Measurements from ENCODE around the gene CRHR2. TPM values are rescaled to one million over a fixed set of nuclear protein-coding genes. Genes with fewer than 3 reads are reported as not detected.
"Not testable (repeated sequence)": the region's sequence is repeated elsewhere in the genome, so short reads cannot be mapped to it uniquely, and the experiment has no call there.

The CRHR2 gene
- total and polyA plus RNA-seq, 7 donors, result under 0.01 TPM; not detected in 6

DNA sequence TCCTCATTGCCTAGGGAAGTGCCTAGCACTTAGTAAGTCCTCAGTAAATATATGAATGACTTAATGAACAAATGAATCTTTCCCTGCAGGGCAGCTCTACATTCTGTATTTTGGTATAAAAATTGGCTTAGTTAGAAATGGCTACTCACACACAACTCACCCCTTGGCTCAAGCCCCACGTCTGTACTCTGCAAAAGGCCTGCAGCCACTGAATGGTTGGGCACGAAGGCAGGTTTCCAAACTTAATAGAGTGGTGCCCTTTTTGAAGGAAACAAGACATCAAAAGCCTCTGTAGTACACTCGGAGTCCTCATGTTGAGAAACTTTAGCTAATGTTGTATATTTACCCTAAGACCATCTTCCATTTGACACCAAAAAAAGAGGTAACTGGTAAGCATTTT is 36.6 kb downstream of the CRHR2 start:
- Histone ChIP-seq H3K4me3 (no peak overlapping the region), H3K27ac (no peak overlapping the region), H3K27me3 (no peaks in the 10 kb centered on the region), H3K9me3 (no peaks in the 10 kb centered on the region), H3K36me3 (peaks cover 0 to 9% (median 0%) of the 10 kb centered on the region in 4 donors), H3K4me1 (no peaks in the 10 kb centered on the region)
- no peak for TF ChIP-seq POLR2AphosphoS5 (IDR thresholded peaks at IDR 0.05)
- no peak for TF ChIP-seq POLR2A (IDR thresholded peaks at IDR 0.05)
- TF ChIP-seq EP300 (IDR thresholded peaks at IDR 0.05), result no peak
- TF ChIP-seq, protein P1, sequence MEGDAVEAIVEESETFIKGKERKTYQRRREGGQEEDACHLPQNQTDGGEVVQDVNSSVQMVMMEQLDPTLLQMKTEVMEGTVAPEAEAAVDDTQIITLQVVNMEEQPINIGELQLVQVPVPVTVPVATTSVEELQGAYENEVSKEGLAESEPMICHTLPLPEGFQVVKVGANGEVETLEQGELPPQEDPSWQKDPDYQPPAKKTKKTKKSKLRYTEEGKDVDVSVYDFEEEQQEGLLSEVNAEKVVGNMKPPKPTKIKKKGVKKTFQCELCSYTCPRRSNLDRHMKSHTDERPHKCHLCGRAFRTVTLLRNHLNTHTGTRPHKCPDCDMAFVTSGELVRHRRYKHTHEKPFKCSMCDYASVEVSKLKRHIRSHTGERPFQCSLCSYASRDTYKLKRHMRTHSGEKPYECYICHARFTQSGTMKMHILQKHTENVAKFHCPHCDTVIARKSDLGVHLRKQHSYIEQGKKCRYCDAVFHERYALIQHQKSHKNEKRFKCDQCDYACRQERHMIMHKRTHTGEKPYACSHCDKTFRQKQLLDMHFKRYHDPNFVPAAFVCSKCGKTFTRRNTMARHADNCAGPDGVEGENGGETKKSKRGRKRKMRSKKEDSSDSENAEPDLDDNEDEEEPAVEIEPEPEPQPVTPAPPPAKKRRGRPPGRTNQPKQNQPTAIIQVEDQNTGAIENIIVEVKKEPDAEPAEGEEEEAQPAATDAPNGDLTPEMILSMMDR (IDR thresholded peaks at IDR 0.05), result no peak
- WGBS, 2 donors, result 96 to 97% methylated on average over 3 of the region's 3 CpGs
- intact Hi-C loops (cut with DNase I), result no loop called here
- no peak for DNase-seq

DNA sequence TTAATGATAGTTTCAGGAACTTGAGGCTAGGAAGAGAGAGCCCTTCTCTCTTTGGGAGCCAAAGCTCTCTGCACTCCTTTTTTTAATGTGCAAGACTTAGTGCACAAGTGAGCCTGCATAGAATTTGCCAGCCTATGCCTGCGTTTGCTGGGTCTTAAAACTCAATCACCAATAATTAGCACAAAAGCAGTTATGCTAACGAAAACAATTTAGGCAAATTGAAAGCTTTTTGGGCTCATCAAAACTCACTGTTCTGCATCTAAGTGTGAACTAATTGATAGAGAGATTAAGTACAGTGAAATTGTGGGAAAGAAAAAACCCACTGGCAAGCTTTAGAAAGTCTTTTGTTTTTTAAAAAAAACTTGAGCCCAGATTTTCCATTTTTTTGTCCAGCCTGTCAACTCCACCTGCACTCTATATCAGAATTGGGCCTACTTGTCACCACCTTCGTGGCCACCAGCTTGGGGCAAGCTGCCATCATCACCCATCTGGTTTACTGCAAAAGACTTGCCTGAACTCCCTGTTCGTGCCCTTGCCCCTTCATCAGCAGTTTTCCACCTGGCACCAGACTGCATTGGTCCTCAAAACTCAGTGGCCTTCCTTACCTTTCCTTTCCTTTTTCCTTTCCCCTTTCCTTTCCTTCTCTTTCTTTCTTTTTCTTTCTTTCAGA is 37.8 kb downstream of the CRHR2 start:
- H3K9me3 ChIP-seq, result no peaks in the 10 kb centered on the region
- no peak for TF ChIP-seq POLR2A (IDR thresholded peaks at IDR 0.05)
- TF ChIP-seq, protein P1 (IDR thresholded peaks at IDR 0.05), result no peak
- no peak for TF ChIP-seq EP300 (IDR thresholded peaks at IDR 0.05)
- no peak for TF ChIP-seq POLR2AphosphoS5 (IDR thresholded peaks at IDR 0.05)
- H3K4me3 ChIP-seq, result no peak overlapping the region
- peaks cover 0 to 9% (median 0%) of the 10 kb centered on the region in 4 donors for H3K36me3 ChIP-seq
- no peak overlapping the region for H3K27ac ChIP-seq
- intact Hi-C loops (cut with DNase I), result no loop called here
- WGBS, 2 donors, result 93 to 95% methylated on average over 4 of the region's 4 CpGs
- H3K27me3 ChIP-seq, result no peaks in the 10 kb centered on the region
- no peak for DNase-seq
- no peaks in the 10 kb centered on the region for H3K4me1 ChIP-seq

DNA sequence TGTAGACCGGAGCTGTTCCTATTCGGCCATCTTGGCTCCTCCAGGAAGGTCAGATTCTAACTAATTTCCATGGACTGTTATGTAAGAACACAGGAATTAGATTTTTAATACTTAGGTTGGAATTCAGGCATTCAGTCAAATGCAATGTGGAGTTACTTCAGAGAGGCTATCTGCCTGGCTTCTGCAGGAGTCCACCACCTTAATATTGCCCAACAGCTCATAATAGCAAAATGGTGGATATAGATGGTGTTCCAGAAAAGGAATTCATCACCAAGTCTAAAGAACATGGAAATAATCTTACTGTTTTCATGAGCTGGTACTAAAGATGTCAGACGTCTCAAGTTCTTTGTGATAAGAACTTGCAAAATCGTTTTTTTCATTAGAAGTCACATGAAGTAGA is 39.5 kb downstream of the CRHR2 start:
- Histone ChIP-seq H3K27ac (no peak overlapping the region), H3K9me3 (no peaks in the 10 kb centered on the region), H3K4me1 (no peaks in the 10 kb centered on the region), H3K4me3 (no peak overlapping the region), H3K36me3 (peaks cover 0 to 9% (median 0%) of the 10 kb centered on the region in 4 donors), H3K27me3 (no peaks in the 10 kb centered on the region)
- TF ChIP-seq POLR2A (IDR thresholded peaks at IDR 0.05) (no peak), POLR2AphosphoS5 (IDR thresholded peaks at IDR 0.05) (no peak), EP300 (IDR thresholded peaks at IDR 0.05) (no peak)
- TF ChIP-seq, protein P1 (IDR thresholded peaks at IDR 0.05), result no peak
- DNase-seq, result no peak
- WGBS, 2 donors, result 60 to 86% methylated on average over 4 of the region's 4 CpGs
- intact Hi-C loops (cut with DNase I), result no loop called here

DNA sequence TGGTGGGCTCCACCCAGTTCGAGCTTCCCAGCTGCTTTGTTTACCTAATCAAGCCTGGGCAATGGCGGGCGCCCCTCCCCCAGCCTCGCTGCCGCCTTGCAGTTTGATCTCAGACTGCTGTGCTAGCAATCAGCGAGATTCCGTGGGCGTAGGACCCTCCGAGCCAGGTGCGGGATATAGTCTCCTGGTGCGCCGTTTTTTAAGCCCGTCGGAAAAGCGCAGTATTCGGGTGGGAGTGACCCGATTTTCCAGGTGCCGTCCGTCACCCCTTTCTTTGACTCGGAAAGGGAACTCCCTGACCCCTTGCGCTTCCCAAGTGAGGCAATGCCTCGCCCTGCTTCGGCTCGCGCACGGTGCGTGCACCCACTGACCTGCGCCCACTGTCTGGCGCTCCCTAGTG is 39.9 kb downstream of the CRHR2 start:
- H3K4me3 ChIP-seq; H3K4me1 ChIP-seq; H3K27me3 ChIP-seq; intact Hi-C loops (cut with DNase I); H3K27ac ChIP-seq; H3K9me3 ChIP-seq; DNase-seq; H3K36me3 ChIP-seq: not testable (repeated sequence)
- 44 to 79% methylated on average over 15 of the region's 29 CpGs for WGBS, 2 donors

DNA sequence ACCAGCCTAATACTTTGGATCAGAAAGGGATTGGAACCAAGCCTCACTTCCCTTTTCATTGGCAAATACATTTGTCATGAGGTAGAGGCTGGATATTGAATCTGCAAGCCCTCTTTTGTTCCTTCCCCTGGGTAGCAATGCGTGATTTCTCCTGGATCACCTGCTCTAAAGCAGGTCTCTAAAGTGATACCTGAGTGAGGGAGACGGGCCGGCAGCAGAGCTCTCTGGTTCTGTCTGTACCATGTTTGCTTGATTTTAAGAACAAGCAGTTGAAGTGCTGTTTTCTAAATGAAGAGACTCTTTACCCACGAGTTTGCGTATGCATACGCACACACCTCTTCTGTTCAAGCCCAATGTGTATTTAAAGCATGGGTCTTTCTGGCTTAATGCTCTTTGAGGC is 46.5 kb downstream of the CRHR2 start:
- Histone ChIP-seq H3K4me1 (no peaks in the 10 kb centered on the region), H3K27ac (no peak overlapping the region), H3K27me3 (no peaks in the 10 kb centered on the region), H3K4me3 (no peak overlapping the region), H3K9me3 (no peaks in the 10 kb centered on the region), H3K36me3 (peaks cover 5 to 53% (median 26%) of the 10 kb centered on the region in 4 donors)
- DNase-seq, result no peak
- intact Hi-C loops (cut with DNase I), result no loop called here
- WGBS, 2 donors, result 95% methylated on average over 6 of the region's 6 CpGs
- TF ChIP-seq POLR2AphosphoS5 (IDR thresholded peaks at IDR 0.05) (no peak), EP300 (IDR thresholded peaks at IDR 0.05) (no peak), POLR2A (IDR thresholded peaks at IDR 0.05) (no peak)
- TF ChIP-seq, protein P1 (IDR thresholded peaks at IDR 0.05), result no peak

All from sigmoid colon (tissue), 7 donors.